A172 (cell line): ENCODE data around the gene TNFRSF1B. TPM values are rescaled to one million over a fixed set of nuclear protein-coding genes. Genes with fewer than 3 reads are reported as not detected.

Experiments used
- total RNA-seq: library from RNA; depleted of rRNA; stranded (reverse); fragments of >200 nt; shearing (Covaris generic); gene quantifications from 2 replicates; pipeline ENCODE4 v1.2.3, GENCODE V29; 2014; rRNA removed

TNFRSF1B gene
- total RNA-seq, 1 experiment from 2014 or later, result not detected

Other genes starting within 250 kb of the TNFRSF1B start
- gene KIAA2013, start 240.6 kb upstream of the TNFRSF1B start, total RNA-seq, result 37.5 and 42.5 TPM in 2 replicates
- 58.0 and 68.4 TPM in 2 replicates for gene PLOD1, start 232.3 kb upstream of the TNFRSF1B start, total RNA-seq
- gene MFN2, start 186.5 kb upstream of the TNFRSF1B start, total RNA-seq, result 51.1 and 52.2 TPM in 2 replicates
- gene MIIP, start 147.5 kb upstream of the TNFRSF1B start, total RNA-seq, result 22.8 and 41.6 TPM in 2 replicates
- gene TNFRSF8, start 103.7 kb upstream of the TNFRSF1B start, total RNA-seq, result 0.38 TPM in 1 of 2 replicates, not detected in the other
- gene VPS13D, start 63.0 kb downstream of the TNFRSF1B start, total RNA-seq, result 5.8 and 6.8 TPM in 2 replicates